Placental pericyte (primary cell): Measurements from ENCODE around the gene MRPL50. TPM values are rescaled to one million over a fixed set of nuclear protein-coding genes. Genes with fewer than 3 reads are reported as not detected.

ENCODE experiments used
- total RNA-seq: library from RNA; depleted of rRNA; stranded (reverse); fragments of >200 nt; gene quantifications from 2 replicates; pipeline ENCODE4 v1.2.3, GENCODE V29; 2012

Gene MRPL50
- 6.3 and 11.2 TPM in 2 replicates for total RNA-seq

GRCh38 chr9:101398068-101398929 is at the start of gene MRPL50, which contains the start of gene ZNF189:
MRPL50 (minus strand) TSS chr9:101398618; CDS start chr9:101398592, 26 bp downstream.
ZNF189 (plus strand) TSS chr9:101398851; CDS start chr9:101399157, 306 bp downstream.

GRCh38 chr9:101435601-101436079 is 37.2 kb upstream of the MRPL50 start, which contains the start of gene ALDOB:
ALDOB (minus strand) TSS chr9:101435774; CDS start chr9:101430887, 4,887 bp downstream.

GRCh38 chr9:101384873-101385536 is 13.4 kb downstream of the MRPL50 start, which contains the start of gene BAAT:
BAAT (minus strand) TSS chr9:101385006; CDS start chr9:101371404, 13,602 bp downstream.

Other genes with a start within 250 kb of the MRPL50 start
- 0.14 TPM in 1 of 2 replicates, not detected in the other for gene BAAT, start 13.6 kb downstream of the MRPL50 start, total RNA-seq
- gene ZNF189, start 233 bp upstream of the MRPL50 start, total RNA-seq = 11.4 and 13.7 TPM in 2 replicates
- not detected in 2 replicates for gene ALDOB, start 37.2 kb upstream of the MRPL50 start, total RNA-seq
- gene RNF20, start 135.2 kb upstream of the MRPL50 start, total RNA-seq = 23.5 and 31.1 TPM in 2 replicates
- not detected in 2 replicates for gene PPP3R2, start 196.4 kb upstream of the MRPL50 start, total RNA-seq